GM21737 (cell line): ENCODE data around the gene WDR93.
"Not testable (repeated sequence)": the region's sequence is repeated elsewhere in the genome, so short reads cannot be mapped to it uniquely, and the experiment has no call there.

ENCODE experiments used
- ATAC-seq: cut with Tn5 transposase; IDR thresholded peaks from one replicate; pipeline ENCODE4 v1.9.1; 2021; ENCODE audit warnings: mild to moderate bottlenecking, moderate library complexity; ENCODE audit not compliant: unreplicated experiment

Gene WDR93

DNA sequence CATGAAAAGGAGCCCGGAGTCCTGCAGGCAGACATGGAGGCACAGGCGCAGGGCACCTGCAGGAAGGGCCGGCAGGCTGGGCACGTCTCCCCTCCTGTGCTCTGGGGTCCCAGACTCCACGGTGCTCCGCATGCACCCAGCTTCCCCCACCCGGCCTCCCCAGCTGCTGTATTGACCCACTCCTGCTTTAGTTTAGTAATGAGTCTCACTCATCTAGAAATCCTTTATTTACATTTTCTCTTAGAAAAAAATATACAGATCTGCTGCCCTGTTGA, 94.0 kb downstream of the WDR93 start:
- ATAC-seq: no peak

DNA sequence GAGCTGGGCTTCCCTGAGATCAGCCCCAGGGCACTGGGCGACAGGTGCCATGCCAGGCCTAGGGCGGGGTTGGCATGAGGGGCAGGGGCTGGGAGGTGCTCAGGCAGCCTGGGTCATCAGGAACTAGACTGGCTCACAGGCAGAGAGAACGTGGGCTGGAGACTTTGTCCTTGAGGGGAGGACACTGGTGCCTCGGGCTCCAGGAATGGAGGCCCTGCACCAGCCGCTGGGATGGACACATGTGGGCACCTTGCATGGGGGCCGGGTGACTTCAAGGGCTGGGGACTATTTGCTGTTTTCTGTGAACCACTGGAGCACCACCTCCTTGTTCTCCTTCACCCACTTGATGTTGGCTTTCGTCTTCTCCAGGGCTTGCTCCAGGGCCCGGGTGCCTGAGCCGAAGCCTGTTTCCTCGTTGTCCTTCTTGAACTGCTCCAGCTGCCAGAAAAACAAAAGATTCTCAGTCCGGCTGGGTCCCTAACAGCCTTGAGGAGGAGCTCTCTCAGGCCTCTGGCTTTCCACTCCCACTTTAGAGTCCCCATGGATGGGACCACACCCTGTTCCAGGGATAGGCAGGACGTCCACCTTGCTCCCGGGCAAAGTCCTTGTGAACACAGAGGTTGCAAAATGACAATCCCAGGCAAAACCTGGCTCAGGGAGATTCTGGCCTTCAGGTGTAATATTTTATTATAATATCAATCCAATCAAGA, 94.6 kb downstream of the WDR93 start:
- no peak for ATAC-seq

DNA sequence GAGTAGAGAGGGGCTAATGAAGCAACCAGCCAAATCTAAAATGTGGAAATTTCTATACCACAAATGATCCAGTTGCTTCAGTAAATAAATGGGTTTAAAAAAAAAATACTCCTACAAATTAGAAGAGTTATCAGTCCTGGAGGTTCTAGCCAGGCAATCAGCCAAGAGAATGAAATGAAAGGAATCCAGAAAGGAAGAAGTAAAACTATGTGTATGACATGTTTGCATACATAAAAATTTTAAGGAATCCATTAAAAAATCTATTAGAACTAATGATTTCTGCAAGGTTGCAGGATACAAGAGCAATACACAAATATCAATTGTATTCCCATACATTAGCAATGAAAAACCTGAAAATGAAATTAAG, 95.1 kb downstream of the WDR93 start:
- no peak for ATAC-seq

DNA sequence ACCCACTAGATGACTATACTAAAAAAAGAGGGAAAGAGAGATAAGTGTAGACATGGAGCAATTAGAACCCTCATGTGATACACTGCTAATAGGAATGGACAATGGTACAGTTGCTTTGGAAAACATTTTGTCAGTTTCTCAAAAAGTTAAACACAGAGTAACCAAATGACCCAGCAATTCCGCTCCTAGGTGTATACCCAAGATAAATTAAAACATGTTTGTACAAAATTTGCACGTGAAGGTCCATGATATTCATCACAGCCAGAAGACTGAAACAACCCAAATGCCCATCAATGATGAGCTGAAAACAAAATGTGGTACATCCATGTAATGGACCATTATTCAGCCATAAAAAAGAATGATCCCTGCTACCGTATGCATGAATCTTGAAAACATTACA, 97.3 kb downstream of the WDR93 start:
- ATAC-seq: no peak

DNA sequence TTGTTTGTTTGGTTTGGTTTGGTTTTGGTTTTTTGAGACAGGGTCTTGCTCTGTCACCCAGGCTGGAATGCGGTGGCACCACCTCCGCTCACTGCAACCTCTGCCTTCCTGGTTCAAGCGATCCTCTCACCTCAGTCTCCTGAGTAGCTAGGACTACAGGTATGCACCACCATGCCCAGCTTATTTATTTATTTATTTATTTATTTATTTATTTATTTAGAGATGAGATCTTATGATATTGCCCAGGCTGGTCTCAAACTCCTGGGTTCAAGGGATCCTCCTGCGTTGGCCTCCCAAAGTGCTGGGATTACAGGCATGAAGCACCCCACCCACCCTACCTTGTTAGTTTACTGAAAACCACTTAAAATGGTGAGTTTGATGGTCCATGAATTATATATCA, 98.0 kb downstream of the WDR93 start:
- not testable (repeated sequence) for ATAC-seq

DNA sequence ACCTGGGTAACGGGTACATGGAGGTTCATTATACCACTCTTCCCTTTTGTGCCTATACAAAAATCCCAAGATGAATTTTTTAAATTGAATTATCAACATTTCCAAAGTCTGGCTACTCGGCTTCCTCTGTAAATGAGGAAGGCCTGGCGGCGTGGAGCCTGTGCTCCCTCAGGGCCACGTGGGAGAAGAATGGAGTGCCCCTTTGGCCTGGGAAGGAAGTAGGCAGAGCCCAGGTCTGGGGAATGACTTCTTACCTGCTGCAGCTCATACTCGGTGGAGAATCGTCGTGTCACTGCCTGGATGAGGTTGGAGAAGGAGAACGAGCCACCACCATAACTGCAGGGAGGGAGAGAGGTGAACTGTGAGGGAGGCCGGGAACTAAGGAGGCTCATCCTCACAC, 99.6 kb downstream of the WDR93 start:
- ATAC-seq: no peak

DNA sequence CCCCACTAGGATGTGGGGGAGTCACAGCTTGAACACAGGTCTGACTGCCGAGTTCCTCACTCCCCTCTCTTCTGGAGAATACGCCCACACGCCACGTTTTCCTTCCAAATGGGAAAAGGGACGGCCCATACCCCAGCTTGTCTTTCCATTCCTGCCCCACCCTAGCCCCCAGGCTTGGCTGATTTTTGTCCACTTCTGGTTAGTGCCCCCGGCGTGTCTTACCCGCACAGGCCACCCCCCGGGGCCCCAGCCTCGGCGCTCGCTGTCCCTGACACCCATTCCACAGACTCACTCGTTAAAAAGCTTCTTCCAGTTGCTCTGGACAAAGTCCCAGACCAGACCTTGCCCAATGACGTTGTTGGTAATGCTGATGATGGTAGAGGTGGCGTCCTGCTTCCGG, 100.0 kb downstream of the WDR93 start:
- no peak for ATAC-seq

DNA sequence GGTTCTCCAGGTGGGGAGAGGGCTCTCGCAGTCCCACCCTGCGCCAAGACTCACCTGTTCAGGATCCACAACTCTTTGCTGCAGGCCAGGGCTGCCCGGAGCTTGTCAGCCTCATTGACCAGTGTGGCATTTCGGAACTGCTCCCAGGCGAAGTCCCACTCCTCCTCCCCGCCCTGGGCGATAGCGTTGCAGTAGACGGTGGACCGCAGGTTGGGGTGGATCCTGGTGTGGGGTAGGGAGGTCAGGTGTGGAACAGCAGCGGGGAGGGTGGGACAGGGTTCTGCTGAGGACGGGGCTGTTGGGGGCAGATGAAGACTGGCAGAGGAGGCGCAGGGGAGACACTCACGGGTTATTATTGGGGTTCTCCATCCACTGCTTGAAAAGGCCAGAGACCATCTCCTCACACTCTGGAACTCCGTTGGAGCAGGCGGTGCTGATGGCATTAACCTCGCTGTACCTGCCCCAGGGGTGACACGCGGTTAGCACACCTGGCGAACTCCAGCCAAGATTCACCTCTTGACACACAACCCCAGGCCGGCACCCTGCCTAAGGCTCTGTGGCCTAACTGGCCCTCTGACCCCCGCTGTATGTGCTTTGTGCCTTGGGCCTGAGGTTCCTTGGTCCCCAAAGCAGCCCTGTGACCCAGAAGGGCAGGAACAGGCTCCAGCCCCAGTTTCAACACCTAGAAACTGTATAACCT, 101.6 kb downstream of the WDR93 start:
- no peak for ATAC-seq
